GM12872 (cell line): ENCODE results near the gene AATF.

Experiments used
- CTCF ChIP-seq: IDR thresholded peaks from 3 replicates; pipeline ENCODE4 v1.5.1; 2011; ENCODE audit warnings: low read depth, mild to moderate bottlenecking, low read length, moderate library complexity; ENCODE audit not compliant: insufficient read depth

Gene AATF

GRCh38 chr17:37092701-37093100, 143.9 kb downstream of the AATF start:
- no peak for TF ChIP-seq CTCF

DNA sequence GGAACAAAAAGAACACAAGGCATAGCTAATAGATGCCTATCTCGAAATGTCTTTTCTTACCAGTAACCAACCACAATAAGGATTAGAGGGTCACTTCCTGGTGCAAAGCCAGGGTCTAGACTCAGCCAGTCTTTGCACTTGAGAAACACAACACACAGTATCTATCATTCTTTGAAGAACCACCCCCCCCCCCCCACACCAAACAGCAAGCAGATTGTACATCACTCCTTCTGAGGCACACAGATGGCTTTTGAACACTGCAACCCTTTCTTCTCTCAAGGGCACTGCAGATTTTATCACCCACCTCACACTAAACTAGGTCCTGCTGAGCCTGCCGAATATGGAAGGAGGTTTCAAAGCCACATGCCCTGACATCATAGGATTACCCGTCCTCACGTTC, 145.6 kb downstream of the AATF start:
- TF ChIP-seq CTCF = no peak

DNA sequence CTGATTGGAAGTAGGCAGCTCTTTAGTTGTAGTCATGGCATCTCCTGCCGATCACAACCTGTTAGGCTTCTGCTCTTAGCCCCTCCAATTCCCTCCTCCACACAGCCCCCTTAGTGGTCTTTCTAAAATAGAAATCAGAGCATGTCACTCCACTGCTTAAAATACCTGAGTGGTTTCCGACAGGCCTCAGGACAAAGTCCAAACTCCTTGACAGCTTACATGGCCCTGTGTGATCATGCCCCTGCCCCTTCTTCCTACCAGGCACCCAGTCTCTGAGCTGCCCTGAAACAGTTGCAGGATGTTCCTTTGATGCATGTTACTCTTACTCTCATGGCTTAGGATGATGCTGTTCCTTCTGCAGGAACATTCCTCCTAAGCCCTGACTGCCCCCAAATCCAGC, 147.3 kb downstream of the AATF start:
- TF ChIP-seq CTCF = no peak

- no peak for TF ChIP-seq CTCF
Measured at GRCh38 chr17:37097154-37097553, 148.4 kb downstream of the AATF start.

- TF ChIP-seq CTCF = no peak
Measured at GRCh38 chr17:37098152-37098551, 149.4 kb downstream of the AATF start.

DNA sequence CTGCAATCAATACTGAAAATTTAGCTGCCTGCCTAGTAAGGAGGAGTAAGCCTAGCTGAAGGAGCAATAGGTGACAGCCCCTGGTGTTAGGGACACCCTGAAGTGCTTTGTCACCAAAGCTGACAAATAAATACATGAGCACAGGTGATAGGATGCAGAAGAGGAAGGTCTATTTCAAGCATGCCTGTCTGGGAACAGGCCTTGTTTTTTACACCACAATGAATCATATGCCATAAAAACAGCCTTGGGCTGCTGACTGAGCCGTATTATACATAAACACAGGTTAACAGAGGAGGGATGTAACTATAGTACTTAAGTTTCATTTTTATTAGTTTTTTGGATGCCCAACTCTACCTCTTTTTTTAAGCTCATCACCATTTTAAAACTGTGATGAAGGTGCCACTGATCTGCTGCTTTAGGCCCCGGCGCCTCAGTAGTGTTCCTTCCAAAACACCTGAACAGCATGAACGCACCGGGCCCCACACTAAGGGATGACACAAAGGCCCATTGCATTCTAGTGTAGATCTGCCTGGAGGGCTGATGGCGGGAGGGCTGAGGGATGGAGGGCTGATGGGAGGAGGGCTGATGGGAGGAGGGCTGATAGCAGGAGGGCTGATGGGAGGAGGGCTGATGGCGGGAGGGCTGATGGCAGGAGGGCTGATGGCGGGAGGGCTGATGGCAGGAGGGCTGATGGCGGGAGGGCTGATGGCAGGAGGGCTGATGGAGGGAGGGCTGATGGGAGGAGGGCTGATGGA, 150.3 kb downstream of the AATF start:
- TF ChIP-seq CTCF = no peak

- TF ChIP-seq CTCF = no peak
Measured at GRCh38 chr17:37100231-37100630, 151.5 kb downstream of the AATF start.
